ENCODE results near the gene PBRM1.

PBRM1 gene

DNA sequence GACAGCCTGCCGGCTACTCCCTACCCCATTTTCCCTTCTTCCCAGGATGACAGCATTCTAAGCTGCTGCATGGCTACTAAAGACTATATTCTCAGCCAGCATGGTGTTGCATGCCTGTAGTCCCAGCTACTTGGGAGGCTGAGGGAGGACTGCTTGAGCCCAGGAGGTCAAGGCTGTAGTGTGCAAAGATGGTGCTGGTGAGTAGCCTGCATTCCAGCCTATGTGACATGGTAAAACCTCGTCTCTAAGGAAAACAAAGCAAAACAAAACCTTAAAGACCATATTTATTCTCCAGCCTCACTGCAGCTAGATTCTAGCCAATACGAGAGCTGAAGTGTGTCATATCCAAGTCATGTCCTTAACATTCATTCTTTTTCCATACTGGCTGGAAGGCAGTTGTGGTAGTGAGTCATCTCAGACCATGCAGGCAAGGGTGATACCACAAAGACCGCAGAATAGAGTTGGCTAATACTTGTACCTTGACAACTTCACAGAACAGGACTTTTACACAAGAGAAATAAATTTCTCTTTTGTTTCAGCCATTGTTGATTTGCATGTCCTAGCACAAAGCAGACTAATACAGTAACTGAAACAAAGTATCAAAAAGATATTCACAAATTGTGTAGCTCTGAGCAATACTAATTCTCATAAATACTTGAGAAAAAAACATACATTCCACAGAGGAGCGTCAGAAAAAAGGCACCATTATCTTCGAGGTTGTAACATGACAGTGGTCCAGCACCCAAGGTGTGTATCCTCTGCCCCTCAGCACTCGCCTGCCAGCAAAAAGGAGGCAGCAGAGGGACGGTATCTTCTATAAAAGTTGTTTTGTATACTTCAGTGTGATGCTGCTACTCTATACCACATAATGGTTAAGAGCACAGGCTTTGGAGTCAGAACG lies 14.8 kb downstream of the PBRM1 start:
- no peak for DNase-seq (ENCODE audit: low read depth)

DNA sequence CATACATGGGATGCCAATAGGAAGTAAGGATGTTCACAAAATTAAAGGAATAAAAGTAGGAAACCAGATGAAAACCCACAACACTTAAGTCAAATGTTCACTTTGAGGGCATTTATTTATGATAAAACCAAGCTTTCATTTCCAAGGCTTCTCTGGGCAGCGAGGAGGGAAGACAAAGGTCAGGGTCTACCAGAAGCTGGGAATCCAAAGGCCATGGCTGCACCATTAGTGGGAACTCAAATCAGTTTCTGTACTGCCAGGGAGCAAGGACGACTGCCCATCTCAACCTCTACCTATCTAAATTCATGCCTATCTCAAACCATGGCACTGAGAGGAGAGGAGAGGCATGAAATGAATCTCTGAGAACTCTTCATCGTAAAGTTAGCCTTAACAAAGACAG lies 22.6 kb downstream of the PBRM1 start:
- no peak for DNase-seq (ENCODE audit: low read depth)

DNA sequence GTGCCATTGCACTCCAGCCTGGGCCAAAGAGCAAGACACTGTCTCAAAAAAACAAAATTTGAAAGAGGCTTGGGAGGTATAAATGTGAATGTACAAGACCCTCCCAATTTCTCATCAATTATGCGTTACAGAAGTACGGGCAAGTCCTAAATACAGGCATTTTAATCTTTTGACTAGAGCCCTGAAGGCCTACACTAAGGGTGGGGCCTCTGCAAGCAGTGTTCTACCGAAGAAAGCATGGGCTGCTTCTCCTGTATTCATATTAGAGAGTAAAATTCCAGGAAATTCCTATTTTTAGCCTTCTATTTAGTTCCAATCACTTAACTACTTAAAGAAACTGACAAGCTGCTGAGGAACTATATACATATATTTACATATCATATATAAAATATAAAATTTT lies 25.7 kb downstream of the PBRM1 start:
- DNase-seq (ENCODE audit: low read depth): no peak

DNA sequence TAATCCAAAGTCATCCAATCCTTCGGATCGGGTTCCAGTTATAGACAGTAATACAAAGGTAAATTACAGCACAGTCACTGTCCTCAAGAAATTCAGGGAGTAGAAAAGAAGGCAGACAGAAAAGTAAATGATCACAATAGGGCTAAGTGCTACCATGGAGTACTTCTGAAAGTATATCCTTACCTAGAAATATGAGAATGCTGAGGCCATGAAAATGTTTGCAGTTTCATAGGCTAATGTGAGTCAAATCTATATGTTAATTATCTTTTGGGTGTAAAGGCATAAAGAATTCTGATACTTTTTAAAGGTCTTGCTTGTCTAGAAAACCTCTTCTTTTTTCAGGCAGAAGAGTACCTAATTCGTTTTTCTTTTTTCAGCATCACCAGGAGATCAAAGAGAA lies 29.8 kb downstream of the PBRM1 start:
- DNase-seq (ENCODE audit: low read depth): no peak

DNA sequence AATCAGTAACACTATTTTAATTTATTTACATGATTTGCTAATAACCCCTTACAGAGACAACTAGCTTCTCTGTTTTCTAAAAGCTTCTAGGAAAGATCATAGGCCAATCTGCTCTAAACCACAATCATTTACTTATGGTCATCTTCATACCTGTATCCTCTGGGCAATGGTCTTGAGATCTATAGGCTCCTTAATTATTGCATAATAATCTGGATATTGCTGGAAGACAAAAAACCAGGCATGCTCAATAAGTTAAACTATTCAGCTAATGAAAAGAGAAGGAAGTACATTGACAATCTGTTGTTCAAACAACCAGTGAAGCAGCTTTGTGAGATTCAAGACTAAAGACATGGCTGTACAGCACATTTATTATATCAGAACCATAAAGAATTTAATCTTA lies 34.1 kb downstream of the PBRM1 start:
- no peak for DNase-seq (ENCODE audit: low read depth)

DNA sequence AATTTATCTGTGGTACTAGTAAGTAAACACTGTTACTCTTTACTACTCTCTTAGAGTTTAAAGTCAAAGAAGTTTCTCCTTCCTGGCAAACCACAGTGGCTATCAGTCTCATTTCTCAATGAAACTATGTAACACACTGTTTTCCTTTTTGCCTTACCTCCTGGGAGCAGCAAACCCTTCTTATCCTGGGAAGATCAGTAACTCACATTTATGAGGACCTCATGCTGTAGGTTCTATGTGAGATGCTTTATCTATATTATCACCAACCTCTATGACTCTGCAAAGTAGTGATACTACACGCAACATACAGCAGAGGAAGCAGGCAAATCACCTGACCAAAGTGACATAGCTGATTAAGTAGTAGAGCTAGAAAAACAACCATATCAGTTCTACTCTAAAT lies 35.3 kb downstream of the PBRM1 start:
- no peak for DNase-seq (ENCODE audit: low read depth)

DNA sequence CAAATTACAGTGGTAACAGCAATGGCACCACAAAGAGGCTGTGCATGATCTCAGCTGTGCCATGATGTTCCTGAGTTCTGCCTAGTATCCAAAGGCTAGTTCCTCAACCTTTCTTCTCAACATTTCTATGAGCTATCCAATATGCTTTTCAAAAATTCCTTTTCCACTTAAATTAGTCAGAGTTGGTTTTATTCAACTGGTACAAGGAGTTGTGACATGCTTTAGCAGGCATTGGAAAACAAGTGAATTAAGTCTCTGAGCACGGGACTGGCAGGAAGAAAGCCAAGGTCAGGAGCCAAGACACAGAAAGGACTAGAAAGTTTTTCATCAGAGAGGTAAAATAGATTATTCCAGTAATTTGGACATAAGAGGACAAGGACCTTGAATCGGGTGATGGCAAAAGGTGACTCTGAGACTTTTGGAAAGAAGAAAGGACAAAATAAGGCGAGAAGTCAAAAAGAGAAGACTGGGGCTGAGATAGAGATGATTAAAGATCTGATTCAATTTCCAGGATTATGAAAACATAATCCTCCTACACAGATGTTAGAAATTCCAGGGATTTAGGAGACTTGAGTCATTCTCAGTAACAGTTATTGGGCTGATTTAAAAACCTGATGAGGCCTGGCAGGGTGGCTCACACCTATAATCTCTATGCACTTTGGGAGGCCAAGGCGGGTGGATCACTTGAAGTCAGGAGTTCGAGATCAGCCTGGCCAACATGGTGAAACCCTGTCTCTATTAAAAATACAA lies 36.1 kb downstream of the PBRM1 start:
- DNase-seq (ENCODE audit: low read depth): no peak

DNA sequence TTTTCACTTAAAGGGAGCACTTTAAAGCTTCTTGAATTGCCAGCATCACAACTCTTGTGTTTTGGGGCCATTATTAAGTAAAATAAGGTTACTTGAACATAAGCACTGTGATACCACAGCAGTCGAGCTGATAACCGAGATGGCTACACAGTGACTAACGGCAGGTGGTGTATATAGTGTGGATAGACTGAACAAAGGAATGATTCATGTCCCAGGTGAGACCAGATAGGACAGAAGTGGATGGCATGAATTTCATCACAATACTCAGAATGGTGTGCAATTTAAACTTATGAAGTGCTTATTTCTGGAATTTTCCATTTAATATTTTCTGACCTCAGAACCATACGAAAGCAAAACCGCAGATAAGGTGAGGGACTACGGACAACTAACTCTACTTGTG lies 40.2 kb downstream of the PBRM1 start:
- DNase-seq (ENCODE audit: low read depth): no peak

DNA sequence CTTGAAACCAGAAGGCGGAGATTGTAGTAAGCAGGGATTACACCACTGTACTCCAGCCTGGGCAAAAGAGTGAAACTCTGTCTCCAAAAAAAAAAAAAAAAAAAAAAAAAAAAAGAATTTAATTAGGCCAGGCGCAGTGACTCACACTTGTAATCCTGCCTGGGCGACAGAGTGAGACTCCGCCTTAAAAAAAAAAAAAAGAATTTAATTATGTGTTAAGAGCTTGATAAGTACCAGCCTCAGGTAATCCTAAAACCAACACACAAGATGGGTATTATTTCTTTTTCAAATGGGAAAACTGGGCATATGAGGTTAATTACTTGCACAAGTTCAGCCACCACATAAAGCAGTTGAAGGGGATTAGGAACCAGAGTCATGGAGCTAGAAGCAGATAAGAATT lies 49.0 kb downstream of the PBRM1 start:
- no peak for DNase-seq (ENCODE audit: low read depth)

DNA sequence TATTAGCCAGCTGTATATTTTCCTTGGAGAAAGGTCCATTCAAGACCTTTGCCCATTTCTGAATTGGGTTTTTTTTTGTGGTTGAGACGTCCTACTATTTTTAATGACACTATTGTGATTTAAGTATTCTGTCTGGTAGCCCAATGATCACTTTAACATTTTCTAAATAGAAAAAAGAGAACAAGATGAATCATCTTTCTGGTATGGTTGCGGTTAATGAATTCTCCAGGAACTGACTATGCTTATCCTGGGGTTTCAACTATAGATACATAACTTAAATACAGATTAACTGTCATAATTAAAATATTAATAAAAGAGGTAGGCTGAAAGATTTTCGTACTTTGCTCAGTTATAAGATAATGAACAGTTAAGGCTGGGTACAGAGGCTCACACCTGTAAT lies 51.9 kb downstream of the PBRM1 start:
- no peak for DNase-seq (ENCODE audit: low read depth)

DNA sequence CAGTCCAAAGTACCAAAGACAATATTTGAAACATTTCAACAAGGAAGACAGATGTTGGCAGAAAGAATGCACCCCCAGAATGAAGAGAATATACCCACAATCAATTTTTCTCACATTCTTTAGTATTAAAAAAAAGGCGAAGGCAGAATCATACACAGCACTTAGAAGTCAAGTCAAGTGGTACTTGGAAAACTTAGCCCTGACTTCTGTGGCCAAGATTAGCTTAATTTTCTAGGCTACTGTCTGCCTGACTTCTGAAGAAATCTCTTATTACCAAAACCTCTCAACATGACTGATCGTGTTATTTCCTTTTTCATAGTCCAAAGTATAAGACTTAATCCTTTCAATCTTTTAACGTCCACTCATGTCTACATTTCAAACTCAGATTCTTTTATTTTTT lies 60.7 kb downstream of the PBRM1 start:
- DNase-seq (ENCODE audit: low read depth): no peak

DNA sequence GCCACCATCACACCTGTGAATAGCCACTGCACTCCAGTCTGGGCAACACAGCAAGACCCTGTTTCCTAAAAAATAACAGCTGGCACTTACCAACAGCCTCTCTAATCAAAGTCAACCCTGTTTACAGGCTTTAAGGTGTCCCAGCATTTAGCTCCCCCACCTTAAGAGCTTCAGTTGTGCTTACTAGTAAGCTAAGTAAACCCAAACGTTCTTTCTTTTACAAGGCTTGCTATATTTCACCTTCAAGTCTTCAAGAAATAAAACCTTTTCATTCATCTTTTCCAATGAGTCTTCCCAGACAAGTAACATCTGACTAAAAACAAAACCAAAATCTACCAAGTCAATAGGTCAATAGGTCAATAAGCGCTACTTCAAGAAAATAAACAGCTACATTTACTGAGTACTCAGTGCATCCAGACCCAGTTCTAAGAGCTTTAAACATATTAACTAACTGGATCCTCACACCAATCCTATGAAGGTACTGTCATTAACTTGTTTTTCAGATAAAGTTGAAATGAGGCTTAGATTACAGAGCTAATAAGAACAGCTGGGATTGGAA lies 62.4 kb downstream of the PBRM1 start:
- no peak for DNase-seq (ENCODE audit: low read depth)

DNA sequence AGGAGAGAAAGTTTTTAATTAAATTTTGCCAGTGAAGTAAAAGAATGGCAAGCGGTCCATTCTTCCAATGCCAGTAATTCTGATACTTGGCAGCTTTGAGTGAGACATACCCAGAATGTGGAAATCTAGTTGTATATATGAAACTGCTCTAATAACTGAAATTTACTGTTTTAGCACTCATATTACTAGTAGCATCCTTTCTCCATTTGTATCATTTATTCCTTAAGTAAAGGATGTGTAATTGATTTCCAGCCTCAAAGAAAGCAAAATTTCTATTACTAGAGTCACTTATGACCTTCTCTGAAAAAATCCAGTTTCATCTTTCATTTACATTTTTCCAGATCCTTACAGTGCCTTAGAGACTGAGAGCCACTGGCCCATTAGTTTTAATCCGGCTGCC lies 65.1 kb downstream of the PBRM1 start:
- DNase-seq (ENCODE audit: low read depth): no peak

DNA sequence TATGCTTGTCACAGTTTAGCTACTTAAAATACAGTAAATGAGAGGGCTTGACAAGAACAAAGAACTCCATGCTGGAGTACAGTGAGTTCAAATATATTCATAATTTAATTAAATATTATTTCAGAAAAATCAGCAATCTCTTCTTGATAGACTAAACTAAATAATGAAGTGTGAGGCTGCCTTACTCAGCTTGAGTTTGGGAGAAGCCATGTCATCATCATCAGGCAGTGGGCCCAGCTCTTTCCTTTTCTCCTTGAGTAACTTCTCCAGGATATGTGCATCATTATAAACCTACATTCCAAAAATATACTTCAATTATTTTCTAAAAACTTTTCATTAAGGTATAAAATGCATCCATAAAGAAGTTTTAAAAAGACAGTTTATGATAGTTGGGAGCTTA lies 70.5 kb downstream of the PBRM1 start:
- no peak for DNase-seq (ENCODE audit: low read depth)

DNA sequence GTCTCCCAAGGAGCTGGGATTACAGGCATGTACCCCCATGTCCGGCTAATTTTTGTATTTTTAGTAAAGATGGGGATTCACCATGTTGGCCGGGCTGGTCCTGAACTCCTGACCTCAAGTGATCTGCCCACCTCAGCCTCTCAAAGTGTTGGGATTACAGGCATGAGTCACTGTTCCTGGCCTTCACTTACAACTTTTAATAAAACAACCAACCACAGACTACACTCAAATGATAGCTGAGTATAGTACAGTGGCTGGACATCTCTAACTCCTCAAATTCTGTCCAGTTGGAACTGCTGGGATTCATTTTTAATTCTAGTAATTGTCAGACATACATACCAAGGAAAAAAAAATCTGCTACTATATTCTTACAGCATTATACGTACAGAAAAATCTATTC lies 71.0 kb downstream of the PBRM1 start:
- DNase-seq (ENCODE audit: low read depth): no peak

DNA sequence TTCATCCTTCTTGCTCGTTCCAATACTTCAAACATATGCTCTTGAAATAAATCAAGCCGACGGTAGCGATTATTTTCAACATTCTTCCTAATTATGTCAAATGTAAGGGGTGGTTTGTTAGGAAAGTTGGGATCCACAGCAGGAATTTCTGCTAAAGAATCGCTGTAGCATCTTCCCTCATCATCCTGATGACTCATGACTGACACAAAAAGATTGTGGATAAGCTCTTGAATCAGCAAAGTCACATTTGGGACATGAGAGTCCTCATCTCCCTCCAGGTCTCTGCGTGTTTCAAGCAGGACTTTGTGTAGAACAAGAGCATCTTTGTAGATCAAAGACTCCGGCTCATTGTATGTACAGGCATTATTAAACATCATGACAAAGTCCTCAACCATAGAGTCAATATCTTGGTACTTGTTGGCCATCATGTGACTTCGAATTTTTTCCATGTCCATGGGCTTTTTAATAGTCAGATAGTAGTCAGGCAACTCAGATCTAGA lies 76.3 kb downstream of the PBRM1 start:
- DNase-seq (ENCODE audit: low read depth): no peak

DNA sequence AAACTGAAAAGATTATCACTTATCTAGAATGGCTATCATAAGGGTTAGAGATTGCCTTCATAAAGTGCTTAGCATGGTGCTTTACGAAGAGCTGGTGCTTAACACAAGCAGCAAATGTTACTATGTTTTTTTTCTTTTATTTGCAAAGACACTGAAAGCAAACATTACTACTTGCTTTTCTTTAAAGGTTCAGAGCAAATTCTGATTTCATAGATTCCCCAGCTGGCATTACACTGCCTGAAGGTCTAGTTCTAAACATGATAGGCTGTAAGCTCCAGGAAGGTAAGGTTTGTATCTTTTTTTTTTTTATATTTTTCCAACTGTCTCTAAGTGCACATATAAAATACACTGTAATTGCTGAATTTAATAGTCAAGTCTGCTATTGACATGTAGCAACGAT lies 77.4 kb downstream of the PBRM1 start:
- DNase-seq (ENCODE audit: low read depth): no peak

DNA sequence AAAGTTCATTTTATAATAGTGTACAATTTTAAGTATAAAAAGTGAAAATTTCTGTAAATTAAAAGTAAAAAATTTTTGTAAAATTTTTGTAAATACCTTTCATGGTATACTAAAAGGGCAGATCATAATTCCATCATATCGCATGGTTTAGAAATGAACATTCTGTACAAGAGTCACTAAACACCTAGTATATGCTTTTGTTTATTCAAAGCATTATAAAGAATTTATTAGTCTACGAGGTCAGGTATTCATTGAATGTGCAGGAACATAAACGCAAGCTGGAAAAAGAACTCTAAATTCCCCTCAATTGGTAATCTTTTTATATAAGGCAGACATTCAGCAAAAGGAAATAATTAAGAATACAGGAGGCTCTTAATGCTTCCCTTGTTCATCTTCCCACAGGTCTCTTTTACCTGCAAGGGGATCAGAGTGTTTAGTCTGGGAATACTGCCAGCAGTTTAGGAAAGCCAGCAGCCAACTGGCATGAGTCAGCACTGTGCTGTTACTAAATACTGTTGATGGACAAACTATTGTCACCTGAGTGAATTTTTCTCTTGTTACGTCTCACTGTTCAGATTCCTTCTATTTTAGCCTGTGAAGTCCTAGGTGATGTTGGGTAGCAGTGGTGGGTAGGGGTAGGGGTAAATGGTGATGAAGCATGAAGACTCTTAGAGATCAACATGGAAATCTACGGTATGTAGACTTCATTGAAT lies 79.2 kb downstream of the PBRM1 start:
- no peak for DNase-seq (ENCODE audit: low read depth)

DNA sequence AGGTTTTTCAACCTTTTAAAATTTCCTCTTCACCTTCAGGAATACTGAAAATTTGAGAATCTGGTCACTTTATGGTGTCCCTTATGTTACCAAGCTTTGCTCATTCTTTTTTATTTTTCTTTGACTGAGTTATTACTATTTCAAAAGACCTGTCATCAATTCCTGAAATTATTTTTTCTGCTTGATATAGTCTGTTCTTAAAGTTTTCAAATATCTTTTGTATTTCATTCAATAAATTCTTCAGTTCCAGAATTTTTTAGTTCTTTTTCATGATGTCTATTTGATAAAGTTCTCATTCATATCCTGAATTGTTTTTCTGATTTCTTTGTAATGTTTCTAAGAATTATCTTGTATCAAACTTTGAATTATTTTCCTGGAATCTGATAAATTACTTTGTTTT lies 85.5 kb downstream of the PBRM1 start:
- no peak for DNase-seq (ENCODE audit: low read depth)

DNA sequence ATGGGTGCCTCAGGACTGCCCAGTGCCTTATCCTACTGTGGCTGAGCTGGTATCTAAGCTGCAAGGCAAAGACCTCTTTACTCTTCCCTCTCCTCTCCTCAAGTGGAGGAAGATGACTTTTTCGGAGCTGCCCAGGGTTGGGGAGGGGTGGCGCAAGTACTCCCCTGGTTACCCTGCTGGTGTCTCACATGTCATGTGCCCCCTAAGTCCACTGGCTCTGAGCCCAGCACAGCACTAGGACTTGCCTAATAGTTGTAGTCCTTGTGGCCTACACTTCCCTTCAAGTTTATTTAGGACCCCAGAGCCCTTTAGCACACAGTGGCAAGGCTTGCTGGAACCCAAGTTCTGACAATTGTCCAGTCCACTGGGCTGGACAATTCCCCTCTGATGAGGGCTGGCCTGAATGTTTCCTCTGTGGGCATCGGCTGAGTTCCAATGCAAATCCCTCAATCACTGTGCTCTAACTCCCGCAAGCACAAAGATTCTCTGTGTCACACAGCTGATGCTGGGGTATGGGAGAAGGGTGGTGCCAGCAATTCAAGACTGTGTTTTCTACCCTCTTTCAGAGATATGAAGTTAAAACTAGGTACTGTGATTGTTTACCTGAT lies 89.0 kb downstream of the PBRM1 start:
- no peak for DNase-seq (ENCODE audit: low read depth)

DNA sequence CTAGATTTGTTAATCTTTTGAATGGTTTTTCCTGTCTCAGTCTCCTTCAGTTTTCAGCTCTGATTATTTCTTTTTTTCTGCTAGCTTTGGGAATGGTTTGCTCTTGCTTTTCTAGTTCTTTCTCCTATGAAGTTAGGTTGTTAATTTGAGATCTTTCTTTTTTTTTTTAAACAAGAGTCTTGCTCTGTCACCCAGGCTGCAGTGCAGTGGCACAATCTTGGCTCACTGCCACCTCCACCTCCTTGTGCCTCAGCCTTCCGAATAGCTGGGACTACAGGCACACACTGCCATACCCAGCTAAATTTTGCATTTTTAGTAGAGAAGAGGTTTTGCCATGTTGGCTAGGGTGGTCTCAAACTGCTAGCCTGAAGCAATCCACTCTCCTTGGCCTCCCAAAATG lies 92.6 kb downstream of the PBRM1 start:
- no peak for DNase-seq (ENCODE audit: low read depth)

All from activated gamma-delta T cell treated with anti-CD3 and anti-CD28 coated beads, Interleukin-2, amount 50 U/mL, for 16 hours (primary cell).